Activated naive CD4-positive, alpha-beta T cell treated with anti-CD3 and anti-CD28 coated beads, Interleukin-2, amount 10 ng/mL, durations not matched to agents 7 days and 5 days (primary cell): Measurements from ENCODE around the gene LOXL4.

ENCODE experiments used
- CTCF ChIA-PET: fragments of 350-600 bp; sonication (Branson Sonifier 250); formaldehyde crosslinking; loops from one replicate; lab custom pipeline; 2021; ENCODE audit warnings: antibody characterized with exemption; lab: Charles Lee
- DNase-seq: peaks from one replicate; pipeline ENCODE4 v3.0.0-alpha.2; 2020
- H3K27ac Mint-ChIP-seq: one replicate; pipeline ENCODE4 v1.8.0; 2021; ENCODE audit warnings: mild to moderate bottlenecking, moderate library complexity, mixed read lengths
- H3K27me3 Mint-ChIP-seq: one replicate; pipeline ENCODE4 v1.8.0; 2021; ENCODE audit warnings: mild to moderate bottlenecking, mixed read lengths
- H3K36me3 Mint-ChIP-seq: one replicate; pipeline ENCODE4 v1.8.0; 2021; ENCODE audit warnings: mixed read lengths
- H3K4me1 Mint-ChIP-seq: one replicate; pipeline ENCODE4 v1.8.0; 2021; ENCODE audit warnings: mixed read lengths
- H3K4me3 Mint-ChIP-seq: one replicate; pipeline ENCODE4 v1.8.0; 2021; ENCODE audit warnings: mild to moderate bottlenecking, moderate library complexity, mixed read lengths
- H3K9me3 Mint-ChIP-seq: one replicate; pipeline ENCODE4 v1.8.0; 2021; ENCODE audit warnings: mixed read lengths

Gene LOXL4

DNA sequence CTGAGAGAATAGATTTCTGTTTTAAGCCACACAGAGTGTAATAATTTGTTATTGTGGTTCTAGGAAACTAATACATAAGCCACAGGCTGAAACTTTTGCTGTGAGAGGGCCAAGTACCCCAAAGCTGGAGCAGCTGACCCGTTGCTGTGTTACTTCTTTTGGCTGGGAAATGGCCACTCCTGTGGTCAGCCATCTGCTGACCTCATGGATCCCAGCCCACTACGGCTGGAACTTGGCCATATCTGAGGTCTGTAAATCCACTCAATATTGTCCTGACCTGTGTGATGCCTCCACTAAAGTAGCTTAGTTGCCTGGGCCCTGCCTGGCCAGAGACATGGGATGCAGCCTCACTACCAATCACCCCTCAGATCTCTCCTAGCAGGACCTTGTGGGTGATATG lies 17.4 kb upstream of the LOXL4 start:
- no peak overlapping the region for H3K4me3 Mint-ChIP-seq
- no peak overlapping the region for H3K27ac Mint-ChIP-seq
- CTCF ChIA-PET: no interaction called here
- H3K36me3 Mint-ChIP-seq: no peaks in the 10 kb centered on the region
- DNase-seq: no peak
- no peaks in the 10 kb centered on the region for H3K4me1 Mint-ChIP-seq
- H3K9me3 Mint-ChIP-seq: no peaks in the 10 kb centered on the region
- peaks cover 34% of the 10 kb centered on the region for H3K27me3 Mint-ChIP-seq

DNA sequence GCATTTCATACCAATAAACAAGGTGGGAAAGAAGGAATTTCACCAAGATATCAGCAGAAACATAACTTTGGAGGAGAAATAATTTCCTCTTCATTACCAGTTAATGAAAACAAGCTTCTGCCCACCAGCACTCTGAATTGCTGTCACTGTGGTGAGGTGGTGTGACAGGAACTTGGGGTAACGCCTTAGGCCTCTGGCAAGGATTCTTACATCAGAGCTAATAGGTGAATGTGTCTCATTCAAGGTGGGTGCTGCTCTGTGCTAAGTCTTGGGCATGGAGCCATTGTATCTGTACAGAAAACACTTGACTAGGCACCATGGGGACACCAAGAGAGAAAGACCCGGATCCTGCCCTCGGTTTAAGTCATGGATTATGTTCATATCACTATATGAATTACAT lies 8.3 kb upstream of the LOXL4 start:
- Mint-ChIP-seq H3K27ac (no peak overlapping the region), H3K9me3 (no peaks in the 10 kb centered on the region), H3K4me3 (no peak overlapping the region), H3K4me1 (no peaks in the 10 kb centered on the region), H3K27me3 (peaks cover 40% of the 10 kb centered on the region), H3K36me3 (no peaks in the 10 kb centered on the region)
- CTCF ChIA-PET: no interaction called here
- no peak for DNase-seq

DNA sequence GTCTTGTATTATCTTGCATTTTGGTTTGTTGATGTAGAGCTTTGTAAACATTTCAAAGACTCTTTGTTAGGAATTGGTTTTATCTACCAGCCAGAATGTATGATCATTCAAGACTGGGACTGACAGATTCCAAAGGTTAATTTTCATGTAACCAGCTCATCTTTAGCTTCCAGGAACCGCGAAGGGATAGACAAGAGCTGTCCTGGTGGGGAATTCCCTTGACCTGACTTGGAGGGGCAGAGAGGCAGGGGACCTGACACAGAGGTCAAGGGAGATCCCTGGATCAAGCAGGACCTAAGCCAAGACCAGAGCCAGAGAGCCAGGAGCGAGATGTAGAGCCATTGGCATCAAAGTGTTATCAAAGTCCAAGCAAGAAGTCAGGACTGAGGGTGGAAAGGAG lies 6.6 kb upstream of the LOXL4 start:
- no peaks in the 10 kb centered on the region for H3K4me1 Mint-ChIP-seq
- CTCF ChIA-PET: no interaction called here
- H3K36me3 Mint-ChIP-seq: no peaks in the 10 kb centered on the region
- H3K4me3 Mint-ChIP-seq: no peak overlapping the region
- H3K27ac Mint-ChIP-seq: no peak overlapping the region
- no peak for DNase-seq
- H3K9me3 Mint-ChIP-seq: no peaks in the 10 kb centered on the region
- H3K27me3 Mint-ChIP-seq: peaks cover 52% of the 10 kb centered on the region

DNA sequence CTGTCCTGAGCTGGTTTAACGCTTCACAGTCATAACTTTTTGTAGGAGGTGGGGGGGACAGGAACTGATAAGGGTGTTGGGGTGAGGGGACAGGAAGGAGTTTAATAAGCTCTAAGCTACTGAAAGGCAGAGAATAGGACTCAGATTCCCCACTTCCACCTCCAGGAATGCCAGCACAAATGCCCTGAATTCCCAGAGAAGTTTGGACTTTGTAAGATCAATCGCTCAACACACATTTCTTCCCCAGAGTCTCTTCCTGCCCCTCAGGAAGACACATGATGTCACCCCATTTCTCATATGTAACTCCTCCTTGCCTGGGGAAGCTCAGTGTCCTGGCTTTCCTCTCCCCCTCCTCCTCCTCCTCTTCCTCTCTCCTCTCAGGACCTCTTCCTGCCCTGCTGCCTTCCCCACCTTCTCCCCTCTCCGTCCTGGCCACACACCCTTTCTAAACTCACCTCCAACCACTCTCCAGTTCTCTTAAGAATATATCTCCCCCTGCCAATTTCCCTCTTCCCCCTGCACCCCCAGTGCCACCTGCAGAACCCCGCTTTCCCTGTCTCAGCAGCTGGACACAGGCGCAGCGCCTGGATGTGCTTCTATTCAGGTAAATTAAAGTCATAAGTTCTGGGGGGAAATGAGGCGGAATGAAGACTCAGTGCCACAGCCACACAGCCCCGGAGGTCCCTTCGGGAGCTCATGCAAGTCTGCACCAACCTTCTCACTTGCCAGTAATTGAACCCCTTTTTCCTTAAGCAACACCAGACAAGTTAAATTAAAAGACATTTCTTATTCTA lies 5.3 kb upstream of the LOXL4 start:
- Mint-ChIP-seq H3K4me3 (no peak overlapping the region), H3K4me1 (peaks cover 2% of the 10 kb centered on the region), H3K27me3 (peaks cover 65% of the 10 kb centered on the region), H3K9me3 (no peaks in the 10 kb centered on the region), H3K36me3 (no peaks in the 10 kb centered on the region), H3K27ac (no peak overlapping the region)
- DNase-seq: no peak
- CTCF ChIA-PET: no interaction called here

DNA sequence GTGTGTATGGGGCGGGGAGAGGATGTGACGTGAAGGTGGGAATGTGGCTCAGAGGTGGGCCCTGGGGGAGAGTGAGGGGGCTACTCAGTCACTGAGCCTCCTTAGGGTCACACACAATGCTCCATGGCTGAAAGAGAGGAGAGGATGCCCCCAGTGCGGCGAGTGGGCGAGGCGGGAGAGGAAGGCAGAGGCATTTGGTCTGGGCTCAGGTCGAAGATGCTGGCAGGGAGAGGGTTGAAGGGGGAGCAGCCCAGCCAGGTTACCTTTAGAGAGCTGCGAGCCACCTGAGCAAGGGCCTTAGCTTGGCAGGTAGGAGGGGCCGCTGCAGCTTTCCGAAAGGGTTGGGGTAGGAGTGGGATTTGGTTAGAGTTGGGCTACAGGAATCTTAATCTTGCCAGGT lies 4.7 kb upstream of the LOXL4 start:
- Mint-ChIP-seq H3K4me3 (no peak overlapping the region), H3K36me3 (no peaks in the 10 kb centered on the region), H3K4me1 (peaks cover 2% of the 10 kb centered on the region), H3K27ac (no peak overlapping the region), H3K27me3 (peaks cover 70% of the 10 kb centered on the region), H3K9me3 (no peaks in the 10 kb centered on the region)
- no peak for DNase-seq
- CTCF ChIA-PET: no interaction called here

DNA sequence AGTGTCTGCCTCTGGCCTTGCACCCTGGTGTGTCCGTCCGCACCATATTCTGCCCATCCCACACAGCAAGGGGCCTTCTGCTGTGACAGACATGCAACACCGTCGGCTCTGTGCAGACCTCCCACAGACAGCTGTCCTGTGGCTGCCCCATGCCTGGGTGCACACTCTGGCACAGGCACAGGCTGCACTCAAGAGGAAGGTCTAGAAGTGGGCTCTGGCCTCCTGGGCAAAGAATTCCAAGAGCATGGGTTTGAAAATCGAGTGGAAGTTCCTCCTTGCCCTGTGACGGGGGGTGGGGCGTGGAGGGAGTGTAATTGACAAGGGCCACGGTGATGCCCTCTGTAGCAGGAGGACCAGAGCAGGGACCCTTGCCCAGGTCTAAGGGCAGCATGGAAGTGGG lies 4.3 kb upstream of the LOXL4 start:
- peaks cover 74% of the 10 kb centered on the region for H3K27me3 Mint-ChIP-seq
- H3K4me1 Mint-ChIP-seq: peaks cover 2% of the 10 kb centered on the region
- DNase-seq: no peak
- H3K27ac Mint-ChIP-seq: no peak overlapping the region
- H3K9me3 Mint-ChIP-seq: no peaks in the 10 kb centered on the region
- H3K36me3 Mint-ChIP-seq: no peaks in the 10 kb centered on the region
- no peak overlapping the region for H3K4me3 Mint-ChIP-seq
- CTCF ChIA-PET: no interaction called here

DNA sequence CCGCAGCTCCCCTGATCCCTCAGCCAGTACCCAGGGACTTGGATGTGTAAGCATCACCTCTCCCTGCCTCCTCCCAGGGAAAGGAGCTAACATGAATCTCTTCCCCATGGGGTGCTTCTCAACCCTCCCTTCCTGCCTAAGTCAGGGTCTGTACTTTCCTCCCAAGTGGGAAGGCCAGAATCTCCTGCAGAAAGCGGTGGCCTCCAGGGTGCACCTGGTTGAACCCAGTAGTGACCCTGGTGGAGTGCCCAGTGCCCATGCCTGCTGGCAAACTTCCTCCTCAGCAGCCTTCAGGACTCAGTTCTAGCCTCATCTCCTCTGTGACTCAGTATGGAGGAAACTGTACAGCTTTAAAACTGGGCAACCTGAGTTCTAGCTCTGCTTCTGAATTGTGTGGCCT lies 2.8 kb upstream of the LOXL4 start:
- Mint-ChIP-seq H3K9me3 (no peaks in the 10 kb centered on the region), H3K36me3 (no peaks in the 10 kb centered on the region), H3K27ac (no peak overlapping the region), H3K27me3 (peaks cover 85% of the 10 kb centered on the region), H3K4me1 (peaks cover 2% of the 10 kb centered on the region), H3K4me3 (no peak overlapping the region)
- DNase-seq: no peak
- CTCF ChIA-PET: no interaction called here

DNA sequence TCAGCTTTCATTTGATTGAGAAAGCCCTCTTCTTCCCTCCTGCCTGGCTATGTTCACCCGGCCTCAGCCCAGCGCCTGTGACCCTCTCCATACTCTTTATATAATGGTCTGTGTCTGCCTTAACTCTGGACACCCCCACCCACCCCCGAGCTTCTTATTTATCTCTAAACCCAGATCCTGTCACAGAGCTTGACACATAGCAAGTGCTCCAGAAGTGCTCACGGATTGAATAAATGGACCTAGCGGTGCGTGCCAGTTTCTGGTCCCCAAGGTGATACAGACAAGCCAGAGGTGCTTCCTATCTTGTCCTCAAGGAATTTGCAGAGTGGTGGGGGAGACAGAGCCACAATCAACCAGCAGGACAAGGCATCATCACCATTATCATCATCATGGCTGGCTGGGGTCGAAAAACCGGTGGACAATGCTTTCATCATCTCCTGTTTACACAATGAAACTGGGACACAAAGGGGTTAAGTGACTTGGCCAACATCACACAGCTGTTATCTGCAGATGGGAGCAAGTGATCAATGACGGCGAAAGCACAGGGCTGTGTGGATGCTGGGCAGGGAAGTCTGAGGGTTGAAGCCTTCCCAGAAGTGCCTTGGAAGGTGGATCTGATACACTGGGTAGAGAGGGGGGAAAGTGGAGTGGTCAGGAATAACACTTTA lies 2.2 kb upstream of the LOXL4 start:
- CTCF ChIA-PET: no interaction called here
- no peaks in the 10 kb centered on the region for H3K36me3 Mint-ChIP-seq
- peaks cover 2% of the 10 kb centered on the region for H3K4me1 Mint-ChIP-seq
- no peak overlapping the region for H3K27ac Mint-ChIP-seq
- H3K9me3 Mint-ChIP-seq: no peaks in the 10 kb centered on the region
- H3K4me3 Mint-ChIP-seq: no peak overlapping the region
- no peak for DNase-seq
- H3K27me3 Mint-ChIP-seq: peaks cover 84% of the 10 kb centered on the region

DNA sequence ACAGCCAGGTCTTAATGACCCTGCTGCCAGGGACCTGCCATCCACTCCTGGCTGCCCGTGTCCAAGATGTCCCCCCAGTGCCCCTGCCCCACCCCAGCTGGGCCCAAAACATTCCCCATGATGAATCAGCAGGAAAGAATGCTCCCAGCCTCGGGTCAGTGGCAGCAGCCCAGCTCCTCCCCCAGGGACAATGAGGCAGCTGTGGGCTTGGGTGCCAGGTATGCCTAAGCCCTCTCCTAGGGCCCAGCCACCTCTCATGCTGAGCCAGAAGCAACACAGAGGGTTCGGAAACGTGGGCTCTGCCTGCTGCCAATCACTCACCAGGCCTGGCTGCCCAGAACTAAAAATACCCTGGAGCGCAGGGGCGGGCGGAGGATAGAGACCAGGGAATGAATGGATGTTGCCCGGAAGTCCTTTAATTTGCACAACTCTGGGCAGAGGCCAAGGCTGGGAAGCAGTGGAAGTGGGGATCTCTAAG lies 1.5 kb upstream of the LOXL4 start:
- H3K4me3 Mint-ChIP-seq: no peak overlapping the region

DNA sequence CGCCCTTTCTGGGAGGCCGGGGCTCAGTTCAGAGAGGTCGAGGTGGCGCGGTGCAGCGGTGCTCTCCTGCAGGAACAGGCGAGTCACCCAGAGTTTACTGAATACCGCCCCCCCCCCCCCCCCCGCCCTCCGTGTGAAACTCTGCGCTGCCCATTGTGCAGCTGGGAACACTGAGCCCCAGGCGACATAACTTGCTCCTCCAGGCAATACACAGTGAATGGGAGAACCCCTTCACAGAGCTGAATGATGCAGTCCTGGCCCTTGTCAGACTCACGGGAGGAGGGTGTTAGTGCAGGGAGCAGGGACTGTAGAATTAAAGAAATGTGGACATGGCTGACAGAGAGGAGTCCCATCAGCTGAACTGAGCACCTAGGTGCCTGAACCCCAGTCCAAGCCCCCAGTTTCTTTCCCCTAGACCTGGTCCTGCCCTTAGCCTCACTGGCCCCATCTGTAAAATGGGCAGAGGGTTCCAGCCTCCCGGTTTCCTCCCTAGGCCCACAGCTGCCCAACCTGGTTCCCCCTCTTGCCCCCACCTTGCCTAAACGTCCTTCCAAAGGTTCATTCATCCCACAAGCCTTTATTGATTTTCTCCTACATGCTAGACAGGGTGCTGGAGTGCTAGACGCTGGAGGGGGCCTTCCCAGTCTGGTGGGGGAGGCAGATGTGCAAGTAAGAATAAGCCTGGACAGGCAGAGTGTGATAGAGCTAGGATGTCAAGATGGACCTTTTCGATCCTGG lies 869 bp upstream of the LOXL4 start:
- no peaks in the 10 kb centered on the region for H3K9me3 Mint-ChIP-seq
- DNase-seq: no peak
- no peak overlapping the region for H3K27ac Mint-ChIP-seq
- H3K4me3 Mint-ChIP-seq: no peak overlapping the region
- H3K4me1 Mint-ChIP-seq: peaks cover 2% of the 10 kb centered on the region
- no peaks in the 10 kb centered on the region for H3K36me3 Mint-ChIP-seq
- CTCF ChIA-PET: interaction anchor here (0.6 to 1.1 kb wide), 3 partner anchors 17 to 233 kb away, joined by 3 read pairs; no protein-coding TSS in a partner anchor
- H3K27me3 Mint-ChIP-seq: peaks cover 81% of the 10 kb centered on the region

More for the DNA sequence above, 1.5 kb upstream of the LOXL4 start:
- CTCF ChIA-PET: no interaction called here
- peaks cover 2% of the 10 kb centered on the region for H3K4me1 Mint-ChIP-seq
- H3K27me3 Mint-ChIP-seq: peaks cover 83% of the 10 kb centered on the region
- no peak overlapping the region for H3K27ac Mint-ChIP-seq
- no peaks in the 10 kb centered on the region for H3K9me3 Mint-ChIP-seq
- no peaks in the 10 kb centered on the region for H3K36me3 Mint-ChIP-seq
- DNase-seq: no peak

DNA sequence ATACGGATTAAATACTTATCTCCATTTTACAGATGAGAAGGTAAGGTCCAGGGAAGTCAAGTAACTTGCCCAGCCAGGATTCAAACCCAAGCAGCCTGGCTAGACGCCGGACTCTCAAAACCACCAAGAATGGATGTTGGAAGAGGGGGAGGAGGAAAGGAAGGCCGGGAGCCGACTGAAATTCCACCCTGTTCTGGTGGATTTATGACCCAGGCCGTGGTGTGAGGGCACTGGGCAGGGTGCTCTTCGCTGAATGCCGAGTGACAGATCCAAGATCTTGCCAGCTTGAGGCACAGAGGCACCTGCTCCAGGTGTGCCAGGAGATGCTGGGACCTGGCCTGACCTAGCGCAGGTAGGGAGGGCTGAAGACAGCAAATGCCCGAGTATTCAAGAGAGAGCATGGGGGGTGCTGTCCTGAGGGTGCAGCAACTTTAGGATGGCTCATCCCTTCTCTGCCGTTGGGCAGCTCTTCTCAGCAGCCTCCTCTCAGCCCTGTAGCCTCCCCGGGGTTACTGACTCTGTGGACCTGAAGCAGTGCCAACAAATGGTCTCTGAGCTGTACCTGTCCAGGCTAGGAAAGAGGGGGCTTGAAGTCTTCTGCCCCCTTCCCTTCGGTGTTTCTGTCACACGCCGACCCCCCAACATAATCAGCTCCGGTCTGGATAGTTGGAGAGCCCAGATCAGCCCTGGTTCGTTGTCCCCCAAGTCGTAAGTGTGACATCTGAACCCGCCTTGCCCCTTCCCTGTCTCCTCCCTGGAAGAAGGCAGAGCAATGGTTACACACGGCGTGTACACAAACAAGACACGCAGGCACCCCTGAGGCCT lies 713 bp downstream of the LOXL4 start:
- Mint-ChIP-seq H3K27ac (no peak overlapping the region), H3K9me3 (no peaks in the 10 kb centered on the region), H3K36me3 (no peaks in the 10 kb centered on the region), H3K4me3 (no peak overlapping the region), H3K4me1 (peaks cover 2% of the 10 kb centered on the region), H3K27me3 (peaks cover 69% of the 10 kb centered on the region)
- no peak for DNase-seq
- CTCF ChIA-PET: no interaction called here

DNA sequence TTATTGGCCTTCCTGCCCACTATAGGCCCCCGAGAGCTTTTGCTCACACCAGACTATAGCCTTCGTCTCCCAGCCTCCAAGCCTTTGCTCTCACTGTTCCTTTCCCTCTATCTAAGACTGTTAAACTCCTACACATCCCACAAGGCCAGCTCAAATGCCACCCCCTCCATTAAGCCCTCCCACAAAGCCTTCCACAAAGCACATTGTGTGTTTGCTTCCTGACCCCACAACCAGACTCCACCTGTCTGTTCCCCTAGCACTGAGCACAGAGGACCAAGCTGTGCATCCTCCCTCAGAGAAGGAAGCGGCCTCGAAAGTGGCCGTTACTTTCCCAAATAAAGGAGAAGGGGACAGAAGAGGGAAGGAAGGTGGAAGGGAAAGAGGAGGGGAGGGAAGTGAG lies 1.3 kb downstream of the LOXL4 start:
- H3K36me3 Mint-ChIP-seq: no peaks in the 10 kb centered on the region
- peaks cover 65% of the 10 kb centered on the region for H3K27me3 Mint-ChIP-seq
- no peak overlapping the region for H3K4me3 Mint-ChIP-seq
- H3K27ac Mint-ChIP-seq: no peak overlapping the region
- DNase-seq: no peak
- CTCF ChIA-PET: interaction anchor here (1.0 kb wide), 1 partner anchor 96 kb away, joined by 3 read pairs; no protein-coding TSS in a partner anchor
- peaks cover 2% of the 10 kb centered on the region for H3K4me1 Mint-ChIP-seq
- H3K9me3 Mint-ChIP-seq: no peaks in the 10 kb centered on the region

DNA sequence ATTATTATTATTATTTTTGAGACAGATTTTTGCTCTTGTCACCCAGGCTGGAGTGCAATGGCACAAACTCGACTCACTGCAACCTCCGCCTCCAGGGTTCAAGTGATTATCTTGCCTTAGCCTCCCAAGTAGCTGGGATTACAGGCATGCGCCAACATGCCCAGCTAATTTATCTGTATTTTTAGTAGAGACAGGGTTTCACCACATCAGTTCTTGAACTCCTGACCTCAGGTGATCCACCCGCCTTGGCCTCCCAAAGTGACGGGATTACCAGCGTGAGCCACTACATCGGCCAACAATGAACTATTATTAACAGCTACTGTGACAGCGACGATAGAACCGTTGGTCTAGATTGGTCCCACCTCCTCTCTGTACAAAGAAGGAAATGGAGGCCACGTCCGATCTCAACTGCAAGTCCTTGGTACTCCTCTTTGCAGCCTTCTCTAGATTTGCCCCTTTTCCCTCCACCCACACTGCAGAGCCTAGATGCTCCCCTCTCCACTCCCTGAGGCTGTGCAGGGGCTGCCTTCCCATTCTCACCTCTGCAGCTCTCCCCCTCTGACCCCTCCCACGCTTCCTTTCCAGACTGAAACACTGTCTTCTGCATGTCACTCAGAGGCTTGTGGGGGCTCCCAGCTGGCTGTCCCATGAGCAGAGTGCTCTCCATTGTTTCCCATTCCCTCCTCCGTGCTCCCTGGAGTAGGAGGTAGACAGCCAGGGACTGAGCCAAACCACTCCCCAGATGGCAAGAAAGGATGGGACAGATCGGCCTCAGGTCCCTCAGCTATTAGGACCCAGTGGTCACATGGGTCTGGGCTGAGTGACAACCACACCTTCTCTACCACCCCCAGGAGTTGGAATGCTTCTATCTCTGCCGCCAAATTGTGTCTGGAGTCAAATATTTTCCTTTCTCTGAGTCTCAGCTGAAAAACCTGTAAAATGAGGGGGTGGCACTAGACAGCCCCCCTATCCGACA lies 2.3 kb downstream of the LOXL4 start:
- Mint-ChIP-seq H3K4me1 (peaks cover 2% of the 10 kb centered on the region), H3K4me3 (no peak overlapping the region), H3K36me3 (no peaks in the 10 kb centered on the region), H3K27ac (no peak overlapping the region), H3K27me3 (peaks cover 56% of the 10 kb centered on the region), H3K9me3 (no peaks in the 10 kb centered on the region)
- no peak for DNase-seq
- CTCF ChIA-PET: interaction anchor here (1.0 kb wide), 1 partner anchor 95 kb away, joined by 3 read pairs; no protein-coding TSS in a partner anchor
